Duodenal mucosa (tissue), 2 donors: ENCODE measurements around the gene MBD3L2.

Experiments
- H3K27ac ChIP-seq: one replicate; pipeline ENCODE4 v1.7.0; 2013; ENCODE audit warnings: low read depth, low read length
- H3K27me3 ChIP-seq, 2 donors: one replicate each; pipeline ENCODE4 v1.7.0; 2013; ENCODE audit warnings: low read length in 2 of 2, control low read depth in 1 of 2; ENCODE audit not compliant: insufficient read depth in 2 of 2, control insufficient read depth in 1 of 2
- H3K36me3 ChIP-seq, 2 donors: one replicate each; pipeline ENCODE4 v1.7.0; 2013; ENCODE audit warnings: low read length in 2 of 2, control low read depth in 1 of 2; ENCODE audit not compliant: insufficient read depth in 2 of 2, control insufficient read depth in 1 of 2
- H3K4me1 ChIP-seq, 2 donors: one replicate each; pipeline ENCODE4 v1.7.0; 2013; ENCODE audit warnings: low read length in 2 of 2, control low read depth in 1 of 2; ENCODE audit not compliant: insufficient read depth in 2 of 2, control insufficient read depth in 1 of 2
- H3K4me3 ChIP-seq, 2 donors: one replicate each; pipeline ENCODE4 v1.7.0; 2013; ENCODE audit warnings: low read length in 2 of 2, low read depth in 1 of 2
- H3K9ac ChIP-seq, 2 donors: one replicate each; pipeline ENCODE4 v1.7.0; 2013; ENCODE audit warnings: low read length in 2 of 2, low read depth in 1 of 2
- H3K9me3 ChIP-seq, 2 donors: one replicate each; pipeline ENCODE4 v1.7.0; 2013; ENCODE audit warnings: low read length in 2 of 2, control low read depth in 1 of 2; ENCODE audit not compliant: control insufficient read depth in 1 of 2

MBD3L2 gene

DNA sequence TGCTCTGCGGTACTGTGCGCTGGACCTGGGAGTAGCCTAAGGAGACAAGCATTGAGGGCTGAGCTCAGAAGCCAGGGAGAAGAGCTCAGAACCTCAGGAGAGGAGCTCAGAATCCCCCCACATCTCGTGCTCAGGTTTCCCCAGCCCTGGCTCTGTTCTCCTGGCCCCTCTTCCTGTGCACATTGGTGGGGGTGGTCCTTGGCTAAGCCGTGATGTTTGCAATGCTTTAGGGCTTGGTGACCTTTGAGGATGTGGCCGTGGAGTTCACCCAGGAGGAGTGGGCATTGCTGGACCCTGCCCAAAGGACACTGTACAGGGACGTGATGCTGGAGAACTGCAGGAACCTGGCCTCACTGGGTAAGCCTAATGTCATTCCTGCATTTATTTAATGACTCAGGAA, 27.0 kb downstream of the MBD3L2 start:
- Histone ChIP-seq H3K27ac (no peak overlapping the region), H3K27me3 (no peaks in the 10 kb centered on the region)

DNA sequence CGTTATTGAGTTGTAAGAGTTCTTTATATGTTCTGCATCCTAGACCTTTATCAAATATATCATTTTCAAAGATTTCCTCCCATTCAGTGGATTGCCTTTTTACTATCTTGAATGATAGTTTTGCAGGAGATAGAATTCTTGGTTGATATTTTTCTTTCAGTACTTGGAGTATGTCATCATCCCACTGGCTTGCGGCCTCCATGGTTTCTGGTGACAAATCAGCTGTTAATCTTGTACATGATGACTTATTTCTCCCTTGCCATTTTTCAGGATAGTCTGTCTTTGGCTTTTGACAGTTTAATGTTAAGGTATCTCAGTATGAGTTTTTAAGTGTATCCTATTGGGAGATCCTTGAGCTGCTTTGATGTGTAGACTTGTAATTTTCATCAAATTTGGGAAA, 28.9 kb downstream of the MBD3L2 start:
- no peak overlapping the region for H3K9ac ChIP-seq
- peaks cover 84 to 97% of the 10 kb centered on the region in 2 donors for H3K36me3 ChIP-seq
- peaks cover 57% of the 10 kb centered on the region in 2 donors for H3K9me3 ChIP-seq
- H3K27ac ChIP-seq: no peak overlapping the region
- no peak overlapping the region for H3K4me3 ChIP-seq
- H3K4me1 ChIP-seq: no peaks in the 10 kb centered on the region
- no peaks in the 10 kb centered on the region for H3K27me3 ChIP-seq

More for the DNA sequence above, 27.0 kb downstream of the MBD3L2 start:
- H3K9ac ChIP-seq: no peak overlapping the region
- peaks cover 38 to 39% of the 10 kb centered on the region in 2 donors for H3K9me3 ChIP-seq
- H3K4me3 ChIP-seq: no peak overlapping the region
- H3K36me3 ChIP-seq: peaks cover 73 to 91% of the 10 kb centered on the region in 2 donors
- no peaks in the 10 kb centered on the region for H3K4me1 ChIP-seq

DNA sequence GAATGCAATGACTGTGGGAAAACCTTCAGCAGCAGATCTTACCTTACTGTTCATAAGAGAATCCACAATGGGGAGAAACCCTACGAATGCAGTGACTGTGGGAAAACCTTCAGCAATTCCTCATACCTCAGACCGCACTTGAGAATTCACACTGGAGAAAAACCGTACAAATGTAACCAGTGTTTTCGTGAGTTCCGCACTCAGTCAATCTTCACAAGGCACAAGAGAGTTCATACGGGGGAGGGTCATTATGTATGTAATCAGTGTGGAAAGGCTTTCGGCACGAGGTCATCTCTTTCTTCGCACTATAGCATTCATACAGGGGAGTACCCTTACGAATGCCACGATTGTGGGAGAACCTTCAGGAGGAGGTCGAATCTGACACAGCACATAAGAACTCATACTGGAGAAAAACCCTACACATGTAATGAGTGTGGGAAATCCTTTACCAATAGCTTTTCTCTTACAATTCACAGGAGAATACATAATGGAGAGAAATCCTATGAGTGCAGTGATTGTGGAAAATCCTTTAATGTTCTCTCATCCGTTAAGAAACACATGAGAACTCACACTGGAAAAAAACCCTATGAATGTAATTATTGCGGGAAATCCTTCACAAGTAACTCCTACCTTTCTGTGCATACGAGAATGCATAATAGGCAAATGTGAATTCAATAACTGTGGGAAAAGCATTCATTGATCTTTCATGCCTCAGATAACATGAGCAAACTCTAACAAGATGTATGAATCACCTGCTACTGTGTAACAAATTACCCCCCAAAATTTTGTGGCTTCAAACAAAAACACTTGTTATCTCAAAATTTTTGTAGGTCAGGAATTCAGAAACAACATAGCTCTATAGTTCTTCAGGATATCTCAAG, 34.2 kb downstream of the MBD3L2 start:
- Histone ChIP-seq H3K4me3 (peak overlapping the region; percentile 33 to 48), H3K4me1 (no peaks in the 10 kb centered on the region), H3K9me3 (peaks cover 81 to 93% of the 10 kb centered on the region in 2 donors), H3K27me3 (no peaks in the 10 kb centered on the region), H3K9ac (no peak overlapping the region), H3K36me3 (peaks cover 59 to 67% of the 10 kb centered on the region in 2 donors), H3K27ac (no peak overlapping the region)

DNA sequence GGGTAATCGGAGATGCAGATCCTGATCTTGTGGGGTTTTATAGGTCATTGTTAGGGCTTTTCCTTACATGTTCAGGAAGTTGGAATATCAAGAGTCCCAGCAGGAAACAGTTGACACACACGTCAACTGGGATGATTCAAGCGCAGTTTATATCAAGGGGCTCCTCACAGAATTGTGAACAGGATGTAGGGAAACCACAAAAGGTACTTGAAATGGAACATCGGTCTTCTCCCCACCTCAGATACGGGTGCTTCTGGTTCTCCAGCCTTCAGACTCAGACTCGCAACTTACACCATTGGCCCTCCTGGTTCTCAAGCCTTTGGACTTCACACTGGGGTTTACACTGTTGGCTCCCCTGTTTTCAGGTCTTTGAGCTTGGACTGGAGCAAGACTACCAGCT, 39.9 kb downstream of the MBD3L2 start:
- Histone ChIP-seq H3K9ac (no peak overlapping the region), H3K36me3 (peaks cover 9 to 11% of the 10 kb centered on the region in 2 donors), H3K27me3 (no peaks in the 10 kb centered on the region), H3K4me3 (no peak overlapping the region), H3K27ac (no peak overlapping the region), H3K4me1 (no peaks in the 10 kb centered on the region), H3K9me3 (peaks cover 48 to 55% of the 10 kb centered on the region in 2 donors)

- H3K36me3 ChIP-seq: no peaks in the 10 kb centered on the region
- H3K27me3 ChIP-seq: no peaks in the 10 kb centered on the region
- H3K4me1 ChIP-seq: peaks cover 4 to 11% of the 10 kb centered on the region in 2 donors
- H3K27ac ChIP-seq: no peak overlapping the region
- H3K9ac ChIP-seq: no peak overlapping the region
- H3K9me3 ChIP-seq: peaks cover 6 to 9% of the 10 kb centered on the region in 2 donors
- H3K4me3 ChIP-seq: peak overlapping the region; percentile 77 to 96
Observed at GRCh38 chr19:7098096-7098495, 49.0 kb downstream of the MBD3L2 start.

DNA sequence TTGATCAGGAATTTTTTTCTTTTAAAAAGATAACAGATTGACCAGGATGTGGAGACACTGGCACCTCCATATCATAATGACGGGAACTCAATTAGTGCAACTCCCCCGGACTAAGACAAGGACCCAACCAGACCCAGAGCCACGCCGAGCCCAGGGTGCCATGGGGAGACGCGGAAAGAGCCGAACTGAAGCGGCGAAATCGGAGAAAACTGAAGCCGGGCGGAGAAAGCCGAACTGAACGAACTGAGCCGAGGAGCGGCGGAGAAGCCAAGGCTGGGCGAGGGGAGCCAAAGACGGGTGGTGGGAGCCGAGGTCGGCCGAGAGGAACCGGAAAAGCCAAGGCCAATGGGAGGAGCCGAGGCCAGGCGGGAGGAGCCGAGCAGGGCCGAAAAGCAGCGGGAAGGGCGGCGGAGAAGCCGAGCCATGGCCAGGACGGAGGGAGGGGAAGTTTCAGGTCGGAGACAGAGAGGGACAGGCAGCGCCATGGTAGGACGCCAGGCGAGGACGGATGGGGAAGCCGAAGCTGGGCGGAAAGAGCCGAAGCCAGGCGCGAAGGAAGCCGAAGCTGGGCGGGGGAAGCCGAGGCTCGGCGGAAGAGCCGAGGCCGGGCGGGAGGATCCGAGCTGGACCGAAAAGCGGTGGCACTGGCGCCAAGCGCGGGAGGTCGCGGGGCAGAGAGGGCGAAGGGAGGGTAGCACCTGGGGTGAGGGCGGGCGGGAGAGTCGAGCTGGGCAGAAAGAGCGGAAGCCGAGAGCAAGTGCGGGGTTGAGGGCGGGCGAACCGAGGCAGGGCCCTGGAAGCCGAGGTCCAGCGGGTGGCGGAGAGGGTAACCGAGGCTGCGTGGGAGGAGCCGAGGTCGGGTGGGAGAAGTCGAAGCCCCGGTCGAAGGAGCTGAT, 49.8 kb downstream of the MBD3L2 start:
- H3K9me3 ChIP-seq: peaks cover 5 to 6% of the 10 kb centered on the region in 2 donors
- peak overlapping the region; percentile 77 to 96 for H3K4me3 ChIP-seq
- no peaks in the 10 kb centered on the region for H3K27me3 ChIP-seq
- H3K9ac ChIP-seq: peak overlapping the region; percentile 70 to 99
- H3K36me3 ChIP-seq: no peaks in the 10 kb centered on the region
- peaks cover 4 to 11% of the 10 kb centered on the region in 2 donors for H3K4me1 ChIP-seq
- H3K27ac ChIP-seq: peak overlapping the region; percentile 91

GRCh38 chr19:7099597-7099921, 50.4 kb downstream of the MBD3L2 start:
- Histone ChIP-seq H3K4me1 (peaks cover 4 to 11% of the 10 kb centered on the region in 2 donors), H3K27me3 (no peaks in the 10 kb centered on the region), H3K9me3 (peaks cover 5 to 6% of the 10 kb centered on the region in 2 donors), H3K4me3 (peak overlapping the region; percentile 77 to 96), H3K36me3 (no peaks in the 10 kb centered on the region), H3K27ac (peak overlapping the region; percentile 91), H3K9ac (peak overlapping the region; percentile 70 to 99)
